Panc1 (cell line): ENCODE data around the gene PGC.

ENCODE experiments used
- CTCF ChIP-seq: fragments of 450-650 bp; IDR thresholded peaks from 2 replicates; pipeline ENCODE4 v1.5.1; 2017; ENCODE audit warnings: mild to moderate bottlenecking
- POLR2AphosphoS5 ChIP-seq: IDR thresholded peaks from 2 replicates; pipeline ENCODE4 v1.6.1; 2012; ENCODE audit warnings: mild to moderate bottlenecking, low read depth, low read length, moderate library complexity
- REST ChIP-seq, 2 experiments: IDR thresholded peaks; 2 replicates each; pipeline ENCODE4 v1.6.1; 2011 to 2012; ENCODE audit warnings: low read depth in 2 of 2, control low read depth in 1 of 2, low read length in 1 of 2, mild to moderate bottlenecking in 1 of 2, moderate library complexity in 1 of 2; ENCODE audit not compliant: insufficient read depth in 1 of 2
- SIN3A ChIP-seq: IDR thresholded peaks from 2 replicates; pipeline ENCODE4 v1.6.1; 2012; ENCODE audit warnings: low read depth, mild to moderate bottlenecking, low read length, moderate library complexity, borderline replicate concordance; ENCODE audit not compliant: insufficient read depth

GRCh38 chr6:41784581-41785171 lies 37.5 kb upstream of the PGC start:
- no peak for TF ChIP-seq CTCF
- no peak for TF ChIP-seq REST (IDR thresholded peaks at IDR 0.05; ENCODE audit: insufficient read depth in 1 of 2, low read depth in 2 of 2, low read length in 1 of 2)
- TF ChIP-seq POLR2AphosphoS5, result no peak
- TF ChIP-seq SIN3A, result no peak
